PC-3 (cell line): ENCODE data around the gene TNFRSF12A.

Experiments used
- CTCF ChIP-seq: fragments of 300-600 bp; sonication (generic); conservative IDR thresholded peaks from 2 replicates; pipeline ENCODE4 v1.5.1; 2017; ENCODE audit warnings: antibody characterized with exemption, low read depth, mild to moderate bottlenecking, low read length
- EZH2 ChIP-seq: fragments of 300-600 bp; sonication (generic); IDR thresholded peaks from one replicate; pipeline ENCODE4 v1.6.1; 2017; ENCODE audit warnings: antibody characterized with exemption, mild to moderate bottlenecking, low read length; ENCODE audit not compliant: unreplicated experiment

GRCh38 chr16:3063625-3064386 lies 43.6 kb downstream of the TNFRSF12A start:
- no peak for TF ChIP-seq CTCF
- TF ChIP-seq EZH2: no peak
